ENCODE measurements around the gene INPP5K.
"Not testable (repeated sequence)": the region's sequence is repeated elsewhere in the genome, so short reads cannot be mapped to it uniquely, and the experiment has no call there.

The INPP5K gene

GRCh38 chr17:1464186-1464585 lies 52.2 kb downstream of the INPP5K start:
- DNase-seq (ENCODE audit: low spot score) = no peak

GRCh38 chr17:1462164-1463112 lies 54.0 kb downstream of the INPP5K start:
- DNase-seq (ENCODE audit: low spot score) = no peak

GRCh38 chr17:1461198-1461944 lies 55.0 kb downstream of the INPP5K start:
- no peak for DNase-seq (ENCODE audit: low spot score)

GRCh38 chr17:1460233-1460632 lies 56.2 kb downstream of the INPP5K start:
- no peak for DNase-seq (ENCODE audit: low spot score)

- DNase-seq (ENCODE audit: low spot score) = peak; percentile 97
Observed at GRCh38 chr17:1455797-1456599, 60.4 kb downstream of the INPP5K start, which contains the start of gene CRK. Gene CRK, minus strand, starts transcription at chr17:1456232. Its CDS starts 115 bp downstream, at chr17:1456117.

- DNase-seq (ENCODE audit: low spot score) = peak; percentile 80
Observed at GRCh38 chr17:1455291-1455796, 61.1 kb downstream of the INPP5K start.

- no peak for DNase-seq (ENCODE audit: low spot score)
Observed at GRCh38 chr17:1454541-1454940, 61.9 kb downstream of the INPP5K start.

GRCh38 chr17:1453694-1454093 lies 62.7 kb downstream of the INPP5K start:
- DNase-seq (ENCODE audit: low spot score) = not testable (repeated sequence)

GRCh38 chr17:1452836-1453235 lies 63.6 kb downstream of the INPP5K start:
- DNase-seq (ENCODE audit: low spot score) = no peak

GRCh38 chr17:1450261-1450660 lies 66.2 kb downstream of the INPP5K start:
- not testable (repeated sequence) for DNase-seq (ENCODE audit: low spot score)

GRCh38 chr17:1449412-1449967 lies 66.9 kb downstream of the INPP5K start:
- no peak for DNase-seq (ENCODE audit: low spot score)

- no peak for DNase-seq (ENCODE audit: low spot score)
Observed at GRCh38 chr17:1447052-1447451, 69.4 kb downstream of the INPP5K start.

GRCh38 chr17:1446201-1446600 lies 70.2 kb downstream of the INPP5K start:
- no peak for DNase-seq (ENCODE audit: low spot score)

GRCh38 chr17:1445695-1446094 lies 70.7 kb downstream of the INPP5K start:
- DNase-seq (ENCODE audit: low spot score) = not testable (repeated sequence)

Measured in COLO829 (cell line).